ENCODE results near the gene ALX4. TPM values are rescaled to one million over a fixed set of nuclear protein-coding genes. Genes with fewer than 3 reads are reported as not detected.

The ALX4 gene
- total RNA-seq, 1 donor: not detected

DNA sequence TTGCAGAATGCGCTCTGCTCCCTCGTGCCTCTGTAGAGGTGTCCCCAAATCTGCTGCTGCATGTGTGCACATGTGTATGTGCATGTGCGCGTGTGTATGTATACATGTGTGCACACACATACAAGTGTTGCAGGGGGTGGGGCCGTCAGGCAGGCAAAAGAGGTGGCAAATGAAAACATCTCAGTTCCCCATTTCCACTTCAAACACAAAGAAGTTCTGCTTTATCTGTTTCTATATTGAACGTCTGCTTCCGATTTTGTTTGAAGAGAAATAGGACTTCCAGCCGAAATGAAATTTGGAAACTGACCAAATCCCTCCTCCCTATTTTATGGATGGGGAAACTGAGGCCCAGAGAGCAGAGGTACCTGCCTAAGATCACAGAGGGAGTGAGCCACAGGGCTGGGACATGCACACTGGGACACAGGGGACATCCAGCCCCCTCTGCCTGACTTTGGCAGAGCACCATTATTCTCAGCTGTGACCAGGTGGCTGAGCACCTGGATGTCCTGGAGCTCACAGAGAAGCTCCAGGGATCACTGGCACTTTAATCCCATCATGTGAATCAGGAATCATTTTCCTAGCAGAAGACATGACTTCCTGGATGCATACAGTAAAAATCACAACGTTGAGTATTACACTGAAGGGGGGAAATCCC, 41.2 kb upstream of the ALX4 start:
- no peak overlapping the region for H3K4me3 ChIP-seq (ENCODE audit: low read depth, low read length)
- DNase-seq (ENCODE audit: low read depth): no peak
- TF ChIP-seq, protein P1, sequence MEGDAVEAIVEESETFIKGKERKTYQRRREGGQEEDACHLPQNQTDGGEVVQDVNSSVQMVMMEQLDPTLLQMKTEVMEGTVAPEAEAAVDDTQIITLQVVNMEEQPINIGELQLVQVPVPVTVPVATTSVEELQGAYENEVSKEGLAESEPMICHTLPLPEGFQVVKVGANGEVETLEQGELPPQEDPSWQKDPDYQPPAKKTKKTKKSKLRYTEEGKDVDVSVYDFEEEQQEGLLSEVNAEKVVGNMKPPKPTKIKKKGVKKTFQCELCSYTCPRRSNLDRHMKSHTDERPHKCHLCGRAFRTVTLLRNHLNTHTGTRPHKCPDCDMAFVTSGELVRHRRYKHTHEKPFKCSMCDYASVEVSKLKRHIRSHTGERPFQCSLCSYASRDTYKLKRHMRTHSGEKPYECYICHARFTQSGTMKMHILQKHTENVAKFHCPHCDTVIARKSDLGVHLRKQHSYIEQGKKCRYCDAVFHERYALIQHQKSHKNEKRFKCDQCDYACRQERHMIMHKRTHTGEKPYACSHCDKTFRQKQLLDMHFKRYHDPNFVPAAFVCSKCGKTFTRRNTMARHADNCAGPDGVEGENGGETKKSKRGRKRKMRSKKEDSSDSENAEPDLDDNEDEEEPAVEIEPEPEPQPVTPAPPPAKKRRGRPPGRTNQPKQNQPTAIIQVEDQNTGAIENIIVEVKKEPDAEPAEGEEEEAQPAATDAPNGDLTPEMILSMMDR (IDR thresholded peaks at IDR 0.05; ENCODE audit: insufficient read depth, low read depth, low read length): no peak

GRCh38 chr11:44349328-44349727, 39.4 kb upstream of the ALX4 start:
- TF ChIP-seq, protein P1 (IDR thresholded peaks at IDR 0.05; ENCODE audit: insufficient read depth, low read depth, low read length): no peak
- no peak for DNase-seq (ENCODE audit: low read depth)
- no peak overlapping the region for H3K4me3 ChIP-seq (ENCODE audit: low read depth, low read length)

GRCh38 chr11:44348721-44349120, 38.8 kb upstream of the ALX4 start:
- DNase-seq (ENCODE audit: low read depth): no peak
- H3K4me3 ChIP-seq (ENCODE audit: low read depth, low read length): no peak overlapping the region
- TF ChIP-seq, protein P1 (IDR thresholded peaks at IDR 0.05; ENCODE audit: insufficient read depth, low read depth, low read length): no peak

GRCh38 chr11:44348114-44348513, 38.2 kb upstream of the ALX4 start:
- no peak overlapping the region for H3K4me3 ChIP-seq (ENCODE audit: low read depth, low read length)
- no peak for DNase-seq (ENCODE audit: low read depth)
- TF ChIP-seq, protein P1 (IDR thresholded peaks at IDR 0.05; ENCODE audit: insufficient read depth, low read depth, low read length): no peak

GRCh38 chr11:44347538-44347937, 37.6 kb upstream of the ALX4 start:
- no peak overlapping the region for H3K4me3 ChIP-seq (ENCODE audit: low read depth, low read length)
- no peak for DNase-seq (ENCODE audit: low read depth)
- TF ChIP-seq, protein P1 (IDR thresholded peaks at IDR 0.05; ENCODE audit: insufficient read depth, low read depth, low read length): no peak

- no peak overlapping the region for H3K4me3 ChIP-seq (ENCODE audit: low read depth, low read length)
- TF ChIP-seq, protein P1 (IDR thresholded peaks at IDR 0.05; ENCODE audit: insufficient read depth, low read depth, low read length): no peak
- no peak for DNase-seq (ENCODE audit: low read depth)
Measured at GRCh38 chr11:44346983-44347382, 37.0 kb upstream of the ALX4 start.

DNA sequence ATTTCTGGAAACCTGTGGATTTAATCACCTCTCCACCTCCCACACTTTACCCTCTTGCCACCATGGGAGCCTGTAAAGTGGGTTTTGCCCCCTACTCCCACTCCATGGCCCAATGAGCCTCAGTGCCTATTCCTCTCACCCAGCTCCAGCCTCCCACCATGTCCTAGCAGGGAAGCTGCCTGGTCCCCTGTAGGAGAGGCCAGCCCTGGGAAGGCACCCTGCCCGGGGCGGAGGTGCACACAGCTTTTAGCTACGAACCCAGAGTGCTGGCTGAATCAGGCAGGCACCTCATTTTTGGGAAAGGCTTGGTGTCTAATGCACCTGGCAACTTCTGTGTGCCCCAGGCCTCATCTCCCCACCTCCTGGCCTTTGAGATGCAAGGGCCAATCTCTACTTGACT, 35.8 kb upstream of the ALX4 start:
- no peak overlapping the region for H3K4me3 ChIP-seq (ENCODE audit: low read depth, low read length)
- TF ChIP-seq, protein P1 (IDR thresholded peaks at IDR 0.05; ENCODE audit: insufficient read depth, low read depth, low read length): no peak
- no peak for DNase-seq (ENCODE audit: low read depth)
